ENCODE measurements around the gene NR2F1-AS1.

NR2F1-AS1 gene

GRCh38 chr5:93596676-93597490 is 15.9 kb upstream of the NR2F1-AS1 start:
- Histone ChIP-seq H3K27ac (ENCODE audit: low read depth, low read length) (no peak overlapping the region), H3K4me1 (ENCODE audit: control insufficient read depth in 1 of 2, insufficient read depth in 2 of 2, low read length in 2 of 2) (peaks cover 5 to 10% of the 10 kb centered on the region in 2 donors), H3K4me3 (ENCODE audit: low read depth in 1 of 2, low read length in 2 of 2) (no peak overlapping the region), H3K9ac (ENCODE audit: low read depth in 1 of 2, low read length in 2 of 2) (no peak overlapping the region), H3K27me3 (ENCODE audit: control insufficient read depth in 1 of 2, insufficient read depth in 2 of 2, low read length in 2 of 2) (peaks cover 72 to 81% of the 10 kb centered on the region in 2 donors), H3K9me3 (ENCODE audit: control insufficient read depth in 1 of 2, low read length in 2 of 2) (no peaks in the 10 kb centered on the region), H3K36me3 (ENCODE audit: control insufficient read depth in 1 of 2, insufficient read depth in 2 of 2, low read length in 2 of 2) (no peaks in the 10 kb centered on the region)

GRCh38 chr5:93596310-93596675 is 15.3 kb upstream of the NR2F1-AS1 start:
- H3K9ac ChIP-seq (ENCODE audit: low read depth in 1 of 2, low read length in 2 of 2), result no peak overlapping the region
- H3K27me3 ChIP-seq (ENCODE audit: control insufficient read depth in 1 of 2, insufficient read depth in 2 of 2, low read length in 2 of 2), result peaks cover 66 to 78% of the 10 kb centered on the region in 2 donors
- H3K27ac ChIP-seq (ENCODE audit: low read depth, low read length), result no peak overlapping the region
- H3K36me3 ChIP-seq (ENCODE audit: control insufficient read depth in 1 of 2, insufficient read depth in 2 of 2, low read length in 2 of 2), result no peaks in the 10 kb centered on the region
- H3K4me1 ChIP-seq (ENCODE audit: control insufficient read depth in 1 of 2, insufficient read depth in 2 of 2, low read length in 2 of 2), result peaks cover 4 to 10% of the 10 kb centered on the region in 2 donors
- no peaks in the 10 kb centered on the region for H3K9me3 ChIP-seq (ENCODE audit: control insufficient read depth in 1 of 2, low read length in 2 of 2)
- H3K4me3 ChIP-seq (ENCODE audit: low read depth in 1 of 2, low read length in 2 of 2), result no peak overlapping the region

- no peaks in the 10 kb centered on the region for H3K36me3 ChIP-seq (ENCODE audit: control insufficient read depth in 1 of 2, insufficient read depth in 2 of 2, low read length in 2 of 2)
- H3K4me1 ChIP-seq (ENCODE audit: control insufficient read depth in 1 of 2, insufficient read depth in 2 of 2, low read length in 2 of 2), result peaks cover 4 to 10% of the 10 kb centered on the region in 2 donors
- no peaks in the 10 kb centered on the region for H3K9me3 ChIP-seq (ENCODE audit: control insufficient read depth in 1 of 2, low read length in 2 of 2)
- H3K27ac ChIP-seq (ENCODE audit: low read depth, low read length), result no peak overlapping the region
- no peak overlapping the region for H3K4me3 ChIP-seq (ENCODE audit: low read depth in 1 of 2, low read length in 2 of 2)
- H3K9ac ChIP-seq (ENCODE audit: low read depth in 1 of 2, low read length in 2 of 2), result no peak overlapping the region
- H3K27me3 ChIP-seq (ENCODE audit: control insufficient read depth in 1 of 2, insufficient read depth in 2 of 2, low read length in 2 of 2), result peaks cover 59 to 75% of the 10 kb centered on the region in 2 donors
These were observed 14.6 kb upstream of the NR2F1-AS1 start for GRCh38 chr5:93595420-93596147.

DNA sequence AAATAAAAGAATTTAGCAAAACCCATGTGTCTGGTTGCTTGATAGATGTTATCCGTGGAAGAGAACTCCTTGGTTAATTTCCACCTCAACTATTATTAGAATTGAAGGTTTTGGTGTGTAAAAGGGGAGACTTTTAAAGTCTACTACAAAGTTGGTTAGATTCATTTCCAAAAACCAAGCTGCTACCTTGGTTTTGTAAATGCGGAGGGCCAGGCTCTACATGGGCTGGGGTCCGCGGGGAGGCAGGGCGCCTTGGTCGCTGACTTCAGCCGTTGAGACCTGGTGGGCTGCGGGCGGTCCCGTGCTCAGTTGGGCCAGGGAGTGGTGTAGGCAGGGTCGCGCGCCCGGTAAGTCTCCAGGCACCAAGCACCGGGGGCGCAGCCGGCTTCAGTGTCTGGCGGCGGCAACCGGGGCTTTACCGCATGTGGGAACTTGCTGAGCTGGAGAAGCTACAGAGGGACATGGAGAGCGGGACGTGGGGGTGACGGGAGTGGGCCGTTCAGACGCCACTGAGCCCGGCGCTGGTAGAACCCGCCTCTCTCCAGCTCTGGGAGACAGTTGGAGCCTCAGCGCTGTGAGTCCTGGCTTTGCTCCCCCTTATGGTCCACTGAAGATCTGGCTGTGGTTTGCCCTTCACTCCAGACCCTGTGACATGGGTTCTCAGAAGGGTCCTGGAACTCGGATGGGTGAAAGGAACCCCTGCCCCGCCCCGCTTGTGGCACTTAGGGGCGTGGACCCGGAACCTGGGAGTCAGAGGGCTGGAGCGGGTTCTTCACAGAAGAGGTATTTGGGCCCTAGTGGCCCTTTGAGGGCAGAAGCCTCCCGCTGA is 13.8 kb upstream of the NR2F1-AS1 start:
- Histone ChIP-seq H3K4me1 (ENCODE audit: control insufficient read depth in 1 of 2, insufficient read depth in 2 of 2, low read length in 2 of 2) (peaks cover 4 to 10% of the 10 kb centered on the region in 2 donors), H3K36me3 (ENCODE audit: control insufficient read depth in 1 of 2, insufficient read depth in 2 of 2, low read length in 2 of 2) (no peaks in the 10 kb centered on the region), H3K27ac (ENCODE audit: low read depth, low read length) (no peak overlapping the region), H3K4me3 (ENCODE audit: low read depth in 1 of 2, low read length in 2 of 2) (no peak overlapping the region), H3K9me3 (ENCODE audit: control insufficient read depth in 1 of 2, low read length in 2 of 2) (no peaks in the 10 kb centered on the region), H3K9ac (ENCODE audit: low read depth in 1 of 2, low read length in 2 of 2) (no peak overlapping the region), H3K27me3 (ENCODE audit: control insufficient read depth in 1 of 2, insufficient read depth in 2 of 2, low read length in 2 of 2) (peaks cover 52 to 68% of the 10 kb centered on the region in 2 donors)

DNA sequence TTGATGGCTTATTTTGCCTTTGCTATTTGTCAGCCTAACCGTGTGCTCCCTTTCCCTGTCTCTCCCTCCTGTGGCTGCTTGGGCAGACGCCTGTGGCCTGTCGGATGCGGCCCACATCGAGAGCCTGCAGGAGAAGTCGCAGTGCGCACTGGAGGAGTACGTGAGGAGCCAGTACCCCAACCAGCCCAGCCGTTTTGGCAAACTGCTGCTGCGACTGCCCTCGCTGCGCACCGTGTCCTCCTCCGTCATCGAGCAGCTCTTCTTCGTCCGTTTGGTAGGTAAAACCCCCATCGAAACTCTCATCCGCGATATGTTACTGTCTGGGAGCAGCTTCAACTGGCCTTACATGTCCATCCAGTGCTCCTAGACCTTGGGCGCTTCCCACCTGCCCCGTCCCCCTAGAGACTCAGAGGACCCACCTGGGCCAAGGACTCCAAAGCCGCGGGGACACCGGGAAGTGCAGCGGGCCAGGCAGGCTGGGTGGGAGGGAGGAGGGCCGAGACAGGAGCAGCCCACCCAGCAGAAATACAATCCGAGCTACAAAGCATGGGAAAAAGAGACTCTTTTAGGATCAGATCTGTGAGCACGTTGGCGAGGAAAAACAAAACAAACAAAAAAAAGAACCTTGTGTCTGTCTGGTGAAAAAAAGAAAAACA is 12.6 kb upstream of the NR2F1-AS1 start:
- peaks cover 4 to 10% of the 10 kb centered on the region in 2 donors for H3K4me1 ChIP-seq (ENCODE audit: control insufficient read depth in 1 of 2, insufficient read depth in 2 of 2, low read length in 2 of 2)
- no peak overlapping the region for H3K9ac ChIP-seq (ENCODE audit: low read depth in 1 of 2, low read length in 2 of 2)
- H3K27ac ChIP-seq (ENCODE audit: low read depth, low read length), result no peak overlapping the region
- H3K27me3 ChIP-seq (ENCODE audit: control insufficient read depth in 1 of 2, insufficient read depth in 2 of 2, low read length in 2 of 2), result peaks cover 50 to 62% of the 10 kb centered on the region in 2 donors
- H3K4me3 ChIP-seq (ENCODE audit: low read depth in 1 of 2, low read length in 2 of 2), result no peak overlapping the region
- no peaks in the 10 kb centered on the region for H3K9me3 ChIP-seq (ENCODE audit: control insufficient read depth in 1 of 2, low read length in 2 of 2)
- H3K36me3 ChIP-seq (ENCODE audit: control insufficient read depth in 1 of 2, insufficient read depth in 2 of 2, low read length in 2 of 2), result no peaks in the 10 kb centered on the region

GRCh38 chr5:93592883-93593282 is 11.9 kb upstream of the NR2F1-AS1 start:
- Histone ChIP-seq H3K36me3 (ENCODE audit: control insufficient read depth in 1 of 2, insufficient read depth in 2 of 2, low read length in 2 of 2) (no peaks in the 10 kb centered on the region), H3K9ac (ENCODE audit: low read depth in 1 of 2, low read length in 2 of 2) (no peak overlapping the region), H3K4me1 (ENCODE audit: control insufficient read depth in 1 of 2, insufficient read depth in 2 of 2, low read length in 2 of 2) (peaks cover 4 to 10% of the 10 kb centered on the region in 2 donors), H3K9me3 (ENCODE audit: control insufficient read depth in 1 of 2, low read length in 2 of 2) (no peaks in the 10 kb centered on the region), H3K27ac (ENCODE audit: low read depth, low read length) (no peak overlapping the region), H3K27me3 (ENCODE audit: control insufficient read depth in 1 of 2, insufficient read depth in 2 of 2, low read length in 2 of 2) (peaks cover 47 to 58% of the 10 kb centered on the region in 2 donors), H3K4me3 (ENCODE audit: low read depth in 1 of 2, low read length in 2 of 2) (no peak overlapping the region)

DNA sequence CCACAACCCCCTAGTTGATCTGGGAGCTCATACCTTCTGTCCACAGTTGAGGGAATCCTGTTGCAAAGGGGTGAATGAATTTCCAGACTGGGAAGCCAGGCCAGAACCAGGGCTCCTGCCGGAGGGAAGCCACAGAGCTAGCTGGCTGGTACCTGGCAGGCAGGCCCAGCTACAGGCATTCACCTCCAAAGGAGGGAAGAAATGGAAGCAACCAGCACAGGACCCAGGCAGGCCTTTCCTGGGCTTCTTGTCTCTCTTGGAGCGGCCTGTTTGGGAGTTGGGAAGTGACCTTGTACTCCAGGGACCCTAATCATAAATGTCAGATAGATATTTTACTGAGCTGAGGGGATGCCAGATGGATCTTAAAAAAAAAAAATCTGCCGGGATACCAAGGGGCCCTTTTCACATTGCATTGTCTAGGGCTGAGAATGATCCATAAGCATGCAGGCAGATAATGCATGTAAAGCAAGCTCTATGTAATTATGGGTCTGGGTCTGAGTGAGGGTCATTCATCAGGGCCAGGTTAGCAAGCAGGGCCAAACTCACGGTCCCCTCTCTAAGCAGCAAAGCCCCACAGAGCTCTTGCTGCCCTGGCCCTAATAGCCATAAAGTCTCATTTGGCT is 10.4 kb upstream of the NR2F1-AS1 start:
- Histone ChIP-seq H3K4me3 (ENCODE audit: low read depth in 1 of 2, low read length in 2 of 2) (no peak overlapping the region), H3K4me1 (ENCODE audit: control insufficient read depth in 1 of 2, insufficient read depth in 2 of 2, low read length in 2 of 2) (no peaks in the 10 kb centered on the region), H3K27me3 (ENCODE audit: control insufficient read depth in 1 of 2, insufficient read depth in 2 of 2, low read length in 2 of 2) (peaks cover 49 to 57% of the 10 kb centered on the region in 2 donors), H3K27ac (ENCODE audit: low read depth, low read length) (no peak overlapping the region), H3K9ac (ENCODE audit: low read depth in 1 of 2, low read length in 2 of 2) (no peak overlapping the region), H3K9me3 (ENCODE audit: control insufficient read depth in 1 of 2, low read length in 2 of 2) (no peaks in the 10 kb centered on the region), H3K36me3 (ENCODE audit: control insufficient read depth in 1 of 2, insufficient read depth in 2 of 2, low read length in 2 of 2) (no peaks in the 10 kb centered on the region)

DNA sequence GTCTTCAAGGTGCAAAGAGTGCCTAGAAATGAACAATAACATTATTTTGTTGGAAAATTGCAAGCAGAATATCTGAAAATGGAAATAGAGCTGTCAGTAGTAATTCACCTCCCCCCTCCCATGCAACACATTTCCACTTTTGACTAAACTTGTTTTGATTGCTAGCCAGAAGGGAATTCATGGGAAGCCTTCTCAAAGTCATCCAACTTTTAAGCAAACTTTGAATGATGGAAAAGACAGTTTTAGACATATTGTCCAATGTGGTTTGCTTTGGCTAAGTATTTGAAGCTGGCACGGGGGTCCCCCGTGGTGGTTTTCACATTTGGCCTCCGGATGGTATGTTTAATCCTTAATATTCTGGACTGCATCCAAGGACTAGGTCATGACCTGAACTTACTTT is 9.5 kb upstream of the NR2F1-AS1 start:
- peaks cover 49 to 57% of the 10 kb centered on the region in 2 donors for H3K27me3 ChIP-seq (ENCODE audit: control insufficient read depth in 1 of 2, insufficient read depth in 2 of 2, low read length in 2 of 2)
- H3K4me3 ChIP-seq (ENCODE audit: low read depth in 1 of 2, low read length in 2 of 2), result no peak overlapping the region

GRCh38 chr5:93589829-93590215 is 8.8 kb upstream of the NR2F1-AS1 start:
- peaks cover 46 to 51% of the 10 kb centered on the region in 2 donors for H3K27me3 ChIP-seq (ENCODE audit: control insufficient read depth in 1 of 2, insufficient read depth in 2 of 2, low read length in 2 of 2)
- H3K9ac ChIP-seq (ENCODE audit: low read depth in 1 of 2, low read length in 2 of 2), result no peak overlapping the region
- H3K36me3 ChIP-seq (ENCODE audit: control insufficient read depth in 1 of 2, insufficient read depth in 2 of 2, low read length in 2 of 2), result no peaks in the 10 kb centered on the region
- H3K4me3 ChIP-seq (ENCODE audit: low read depth in 1 of 2, low read length in 2 of 2), result no peak overlapping the region
- H3K4me1 ChIP-seq (ENCODE audit: control insufficient read depth in 1 of 2, insufficient read depth in 2 of 2, low read length in 2 of 2), result no peaks in the 10 kb centered on the region
- H3K9me3 ChIP-seq (ENCODE audit: control insufficient read depth in 1 of 2, low read length in 2 of 2), result no peaks in the 10 kb centered on the region
- H3K27ac ChIP-seq (ENCODE audit: low read depth, low read length), result no peak overlapping the region

More for the DNA sequence above, 9.5 kb upstream of the NR2F1-AS1 start:
- Histone ChIP-seq H3K27ac (ENCODE audit: low read depth, low read length) (no peak overlapping the region), H3K36me3 (ENCODE audit: control insufficient read depth in 1 of 2, insufficient read depth in 2 of 2, low read length in 2 of 2) (no peaks in the 10 kb centered on the region), H3K9me3 (ENCODE audit: control insufficient read depth in 1 of 2, low read length in 2 of 2) (no peaks in the 10 kb centered on the region), H3K9ac (ENCODE audit: low read depth in 1 of 2, low read length in 2 of 2) (no peak overlapping the region), H3K4me1 (ENCODE audit: control insufficient read depth in 1 of 2, insufficient read depth in 2 of 2, low read length in 2 of 2) (no peaks in the 10 kb centered on the region)

Measured in duodenal mucosa (tissue), 2 donors.